Natural killer cell (primary cell): ENCODE data around the gene PDXK. TPM values are rescaled to one million over a fixed set of nuclear protein-coding genes. Genes with fewer than 3 reads are reported as not detected.

Experiments used
- ATAC-seq, 3 donors: fragments of 150-1000 bp in 2 of 3; fragments of 200-7000 bp in 1 of 3; cut with Tn5 transposase; 1 replicate in 1 of 3; 2 replicates in 2 of 3; pipeline ENCODE4 v1.10.0; 2021; ENCODE audit warnings: mild to moderate bottlenecking in 2 of 3, moderate library complexity in 2 of 3
- DNase-seq, 2 donors: peaks; one replicate each; pipeline versions ENCODE4 v3.0.0 to v3.0.0-alpha.2; 2013 to 2021; ENCODE audit warnings: mixed read lengths in 1 of 2
- H3K27ac ChIP-seq: one replicate; pipeline ENCODE4 v1.5.1; 2013; ENCODE audit warnings: mild to moderate bottlenecking, low read length
- H3K27me3 ChIP-seq: one replicate; pipeline ENCODE4 v1.6.1; 2013; ENCODE audit warnings: low read length; ENCODE audit not compliant: control insufficient read depth, insufficient read depth
- H3K36me3 ChIP-seq: one replicate; pipeline ENCODE4 v1.6.1; 2013; ENCODE audit warnings: low read length; ENCODE audit not compliant: control insufficient read depth, insufficient read depth
- H3K4me1 ChIP-seq: one replicate; pipeline ENCODE4 v1.6.1; 2013; ENCODE audit warnings: low read length; ENCODE audit not compliant: control insufficient read depth, insufficient read depth
- H3K4me3 ChIP-seq: one replicate; pipeline ENCODE4 v1.5.1; 2013; ENCODE audit warnings: low read length
- H3K9me3 ChIP-seq: one replicate; pipeline ENCODE4 v1.6.1; 2013; ENCODE audit warnings: low read length; ENCODE audit not compliant: control insufficient read depth, insufficient read depth
- H3K27ac Mint-ChIP-seq, 2 donors: one replicate each; pipeline ENCODE4 v1.8.0; 2022; ENCODE audit warnings: mild to moderate bottlenecking in 2 of 2, mixed read lengths in 2 of 2, moderate library complexity in 1 of 2
- H3K27me3 Mint-ChIP-seq, 2 donors: one replicate each; pipeline ENCODE4 v1.8.0; 2022; ENCODE audit warnings: low read depth in 2 of 2, mixed read lengths in 2 of 2
- H3K36me3 Mint-ChIP-seq: one replicate; pipeline ENCODE4 v1.8.0; 2022; ENCODE audit warnings: mixed read lengths
- H3K4me1 Mint-ChIP-seq, 2 donors: one replicate each; pipeline ENCODE4 v1.8.0; 2022; ENCODE audit warnings: mixed read lengths in 2 of 2
- H3K4me3 Mint-ChIP-seq: one replicate; pipeline ENCODE4 v1.8.0; 2022; ENCODE audit warnings: mild to moderate bottlenecking, moderate library complexity, mixed read lengths
- H3K9me3 Mint-ChIP-seq, 2 donors: one replicate each; pipeline ENCODE4 v1.8.0; 2022; ENCODE audit warnings: mixed read lengths in 2 of 2
- WGBS: methylation state at CpG from one replicate; pipeline ENCODE4 v1.1.7; 2013; ENCODE audit warnings: missing lambda C conversion rate; ENCODE audit not compliant: insufficient coverage; 5-methylcytosine and 5-hydroxymethylcytosine counted together
- intact Hi-C: fragments of 100-400 bp; cut with micrococcal nuclease; formaldehyde crosslinking; loops from one replicate; pipeline ENCODE4 v1.14.2; 2022
- total RNA-seq, 4 donors: library from RNA; stranded (reverse); fragments of 120-200 nt in 1 of 4; gene quantifications; one replicate each; pipeline versions ENCODE4 v1.2.3 to v1.2.4, GENCODE V29; 2013 to 2022
- TF ChIP-seq, protein P1 (sequence below): fragments of 200-600 bp; IDR thresholded peaks from one replicate; pipeline ENCODE4 v1.8.0; 2022; ENCODE audit warnings: antibody characterized with exemption

The PDXK gene
- total RNA-seq, 3 donors from 2014 or later (not counting 1 experiment from before 2014, with no cell fraction given), result 73.8 to 77.0 (median 74.6) TPM

DNA sequence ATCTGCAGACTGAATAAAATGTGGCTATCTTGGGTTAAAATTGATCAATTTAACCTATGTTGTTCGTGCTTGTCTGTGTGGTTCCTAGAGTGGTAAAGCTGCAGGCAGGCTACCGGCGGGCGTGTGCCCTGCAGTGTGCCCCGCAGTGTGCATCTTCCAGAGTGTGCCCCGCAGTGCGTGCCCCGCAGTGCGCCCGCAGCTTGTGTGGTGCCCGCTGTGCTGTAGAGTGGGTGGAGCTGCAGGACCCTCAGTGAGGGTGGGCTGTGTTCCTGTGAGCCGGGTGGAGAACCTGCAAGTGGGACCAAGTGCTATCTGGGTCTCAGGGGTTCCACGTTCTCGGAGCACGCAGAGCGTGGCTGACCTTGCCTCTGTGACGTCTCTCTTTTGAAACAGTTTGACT lies 81.2 kb downstream of the PDXK start:
- no peaks in the 10 kb centered on the region for H3K9me3 Mint-ChIP-seq
- no peak overlapping the region for H3K4me3 Mint-ChIP-seq
- DNase-seq (no peak), ATAC-seq (no peak)
- Histone ChIP-seq H3K27ac (no peak overlapping the region), H3K27me3 (no peaks in the 10 kb centered on the region), H3K36me3 (peaks cover 73% of the 10 kb centered on the region), H3K4me1 (peaks cover 12% of the 10 kb centered on the region), H3K4me3 (no peak overlapping the region), H3K9me3 (no peaks in the 10 kb centered on the region)
- TF ChIP-seq, protein P1, sequence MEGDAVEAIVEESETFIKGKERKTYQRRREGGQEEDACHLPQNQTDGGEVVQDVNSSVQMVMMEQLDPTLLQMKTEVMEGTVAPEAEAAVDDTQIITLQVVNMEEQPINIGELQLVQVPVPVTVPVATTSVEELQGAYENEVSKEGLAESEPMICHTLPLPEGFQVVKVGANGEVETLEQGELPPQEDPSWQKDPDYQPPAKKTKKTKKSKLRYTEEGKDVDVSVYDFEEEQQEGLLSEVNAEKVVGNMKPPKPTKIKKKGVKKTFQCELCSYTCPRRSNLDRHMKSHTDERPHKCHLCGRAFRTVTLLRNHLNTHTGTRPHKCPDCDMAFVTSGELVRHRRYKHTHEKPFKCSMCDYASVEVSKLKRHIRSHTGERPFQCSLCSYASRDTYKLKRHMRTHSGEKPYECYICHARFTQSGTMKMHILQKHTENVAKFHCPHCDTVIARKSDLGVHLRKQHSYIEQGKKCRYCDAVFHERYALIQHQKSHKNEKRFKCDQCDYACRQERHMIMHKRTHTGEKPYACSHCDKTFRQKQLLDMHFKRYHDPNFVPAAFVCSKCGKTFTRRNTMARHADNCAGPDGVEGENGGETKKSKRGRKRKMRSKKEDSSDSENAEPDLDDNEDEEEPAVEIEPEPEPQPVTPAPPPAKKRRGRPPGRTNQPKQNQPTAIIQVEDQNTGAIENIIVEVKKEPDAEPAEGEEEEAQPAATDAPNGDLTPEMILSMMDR, result no peak
- WGBS, result 97% methylated on average over 17 of the region's 17 CpGs
- no peaks in the 10 kb centered on the region for H3K4me1 Mint-ChIP-seq
- H3K27me3 Mint-ChIP-seq, result no peaks in the 10 kb centered on the region
- no peaks in the 10 kb centered on the region for H3K36me3 Mint-ChIP-seq
- H3K27ac Mint-ChIP-seq, result no peak overlapping the region
- intact Hi-C loops, result no loop called here

DNA sequence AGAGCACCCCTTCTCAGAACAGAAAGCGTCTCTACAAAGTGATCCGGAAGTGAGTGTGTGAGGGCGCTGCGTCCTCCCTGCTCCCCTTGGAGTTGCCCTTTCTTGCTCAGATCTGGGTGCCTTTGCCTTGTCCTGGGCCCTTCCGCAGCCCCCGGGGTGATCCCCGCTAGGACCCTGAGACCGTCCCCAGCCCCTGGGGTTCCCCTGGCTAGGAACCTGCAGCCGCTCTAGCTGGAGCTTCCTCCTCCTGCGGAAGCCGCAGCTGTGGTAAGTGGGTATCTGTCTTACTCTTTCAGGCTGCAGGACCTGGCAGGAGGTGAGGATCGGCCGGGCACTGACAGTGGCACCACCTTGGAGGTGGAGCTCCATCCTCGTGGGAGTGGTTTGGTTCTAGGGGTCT lies 81.6 kb downstream of the PDXK start:
- Histone ChIP-seq H3K27ac (no peak overlapping the region), H3K4me3 (no peak overlapping the region), H3K27me3 (no peaks in the 10 kb centered on the region), H3K4me1 (peaks cover 14% of the 10 kb centered on the region), H3K36me3 (peaks cover 71% of the 10 kb centered on the region), H3K9me3 (no peaks in the 10 kb centered on the region)
- 97% methylated on average over 14 of the region's 14 CpGs for WGBS
- intact Hi-C loops, result no loop called here
- H3K4me3 Mint-ChIP-seq, result no peak overlapping the region
- no peaks in the 10 kb centered on the region for H3K36me3 Mint-ChIP-seq
- TF ChIP-seq, protein P1, result no peak
- H3K27ac Mint-ChIP-seq, result no peak overlapping the region
- ATAC-seq (no peak), DNase-seq (no peak)
- no peaks in the 10 kb centered on the region for H3K9me3 Mint-ChIP-seq
- no peaks in the 10 kb centered on the region for H3K4me1 Mint-ChIP-seq
- H3K27me3 Mint-ChIP-seq, result no peaks in the 10 kb centered on the region

- H3K27me3 ChIP-seq, result no peaks in the 10 kb centered on the region
- Mint-ChIP-seq H3K9me3 (no peaks in the 10 kb centered on the region), H3K4me3 (no peak overlapping the region), H3K27me3 (no peaks in the 10 kb centered on the region), H3K4me1 (no peaks in the 10 kb centered on the region), H3K27ac (no peak overlapping the region), H3K36me3 (no peaks in the 10 kb centered on the region)
- 97% methylated on average over 40 of the region's 42 CpGs for WGBS
- no peak for DNase-seq
- H3K36me3 ChIP-seq, result peaks cover 68% of the 10 kb centered on the region
- peaks cover 20% of the 10 kb centered on the region for H3K4me1 ChIP-seq
- no peak overlapping the region for H3K27ac ChIP-seq
- intact Hi-C loops, result no loop called here
- H3K4me3 ChIP-seq, result no peak overlapping the region
- ATAC-seq, result no peak
- TF ChIP-seq, protein P1, result no peak
- H3K9me3 ChIP-seq, result no peaks in the 10 kb centered on the region
These were observed 82.3 kb downstream of the PDXK start for GRCh38 chr21:43801006-43801783.
